Activated naive CD4-positive, alpha-beta T cell treated with anti-CD3 and anti-CD28 coated beads, Interleukin-2, amount 50 U/mL, for 16 hours (primary cell): ENCODE results near the gene GRM8.

Experiments
- DNase-seq: peaks from one replicate; pipeline ENCODE4 v3.0.0-alpha.2; 2020

Gene GRM8

GRCh38 chr7:127146746-127147536 is 105.8 kb downstream of the GRM8 start:
- no peak for DNase-seq

GRCh38 chr7:127137146-127137545 is 115.6 kb downstream of the GRM8 start:
- no peak for DNase-seq

- DNase-seq = no peak
Measured at GRCh38 chr7:127135871-127136485, 116.8 kb downstream of the GRM8 start.

GRCh38 chr7:127123220-127123619 is 129.5 kb downstream of the GRM8 start:
- DNase-seq = no peak

GRCh38 chr7:127119517-127119916 is 133.2 kb downstream of the GRM8 start:
- DNase-seq = no peak

GRCh38 chr7:127114742-127115265 is 137.9 kb downstream of the GRM8 start:
- DNase-seq = no peak

- no peak for DNase-seq
Measured at GRCh38 chr7:127107601-127108007, 145.1 kb downstream of the GRM8 start.

GRCh38 chr7:127093340-127093739 is 159.4 kb downstream of the GRM8 start:
- DNase-seq = no peak

GRCh38 chr7:127091620-127092019 is 161.1 kb downstream of the GRM8 start:
- DNase-seq = no peak

GRCh38 chr7:127089146-127089545 is 163.6 kb downstream of the GRM8 start:
- no peak for DNase-seq

GRCh38 chr7:127081539-127081938 is 171.2 kb downstream of the GRM8 start:
- DNase-seq = no peak

- DNase-seq = no peak
Measured at GRCh38 chr7:127080576-127080975, 172.2 kb downstream of the GRM8 start.

- no peak for DNase-seq
Measured at GRCh38 chr7:127066974-127067373, 185.8 kb downstream of the GRM8 start.

GRCh38 chr7:127059475-127059874 is 193.3 kb downstream of the GRM8 start:
- no peak for DNase-seq

- no peak for DNase-seq
Measured at GRCh38 chr7:127057918-127058317, 194.8 kb downstream of the GRM8 start.

GRCh38 chr7:127056202-127056601 is 196.5 kb downstream of the GRM8 start:
- DNase-seq = no peak

GRCh38 chr7:127047521-127047920 is 205.2 kb downstream of the GRM8 start:
- DNase-seq = no peak

GRCh38 chr7:127041689-127042452 is 210.9 kb downstream of the GRM8 start:
- DNase-seq = no peak

GRCh38 chr7:127040042-127040441 is 212.7 kb downstream of the GRM8 start:
- DNase-seq = no peak

- no peak for DNase-seq
Measured at GRCh38 chr7:127039541-127039940, 213.2 kb downstream of the GRM8 start.

GRCh38 chr7:127035203-127035849 is 217.4 kb downstream of the GRM8 start:
- no peak for DNase-seq

- DNase-seq = no peak
Measured at GRCh38 chr7:127034186-127034806, 218.4 kb downstream of the GRM8 start.

GRCh38 chr7:127029823-127030222 is 222.9 kb downstream of the GRM8 start:
- no peak for DNase-seq
